GM18505 (cell line): ENCODE results near the gene CASTOR1.
"Not testable (repeated sequence)": the region's sequence is repeated elsewhere in the genome, so short reads cannot be mapped to it uniquely, and the experiment has no call there.

Experiments
- ATAC-seq: cut with Tn5 transposase; IDR thresholded peaks from one replicate; pipeline ENCODE4 v1.9.1; 2021; ENCODE audit not compliant: unreplicated experiment
- POLR2A ChIP-seq: IDR thresholded peaks from 4 replicates; pipeline ENCODE4 v1.6.1; 2011; ENCODE audit warnings: borderline replicate concordance; ENCODE audit not compliant: insufficient read depth, insufficient read length; ENCODE audit errors: extremely low read depth

CASTOR1 gene

DNA sequence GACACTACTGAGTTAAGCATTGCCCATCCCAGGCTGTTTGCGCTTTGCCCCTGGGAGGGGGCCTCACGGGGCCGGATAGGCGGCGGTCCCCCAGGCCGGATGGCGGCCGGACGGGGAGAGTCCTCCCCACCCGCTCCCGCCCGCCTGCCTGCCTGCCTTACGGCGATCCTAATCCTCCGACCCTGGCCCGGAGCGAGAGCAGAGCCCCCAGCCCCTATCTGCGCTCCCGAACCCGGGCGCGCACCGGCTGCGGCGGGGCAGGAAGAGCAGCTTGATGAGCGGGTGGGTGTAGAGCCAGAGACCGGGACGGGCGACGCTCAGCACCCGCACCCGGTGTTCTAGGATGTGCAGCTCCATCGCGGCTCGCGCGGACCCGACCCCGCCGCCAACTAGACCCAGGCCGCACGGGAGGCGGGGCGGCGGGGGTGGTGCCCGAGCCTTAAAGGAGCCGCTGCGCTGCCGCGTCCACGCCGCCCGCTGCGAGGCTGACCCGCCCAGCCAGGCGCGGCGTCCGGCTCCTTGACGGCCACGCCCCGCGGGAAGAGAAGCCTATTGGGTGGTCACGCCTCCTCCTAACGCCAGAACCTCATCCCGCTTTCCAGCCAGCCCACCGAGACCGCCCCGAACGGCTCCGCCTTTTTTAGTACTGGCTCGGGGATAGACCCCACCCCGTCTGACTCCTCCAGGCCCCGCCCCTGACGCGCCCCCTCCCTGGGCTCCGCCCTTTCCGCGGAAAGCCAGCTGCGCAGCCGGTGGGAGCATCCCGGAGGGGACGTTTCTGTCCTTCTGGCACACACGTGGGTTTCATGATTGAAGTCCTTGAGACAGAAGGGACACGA, at the start of gene CASTOR1:
CASTOR1 (minus strand) TSS at position 365 of the 839 bp plus-strand sequence; CDS start at position 357, 8 bp downstream.
- TF ChIP-seq POLR2A, result peak; percentile 40
- ATAC-seq, result peak; percentile 55

DNA sequence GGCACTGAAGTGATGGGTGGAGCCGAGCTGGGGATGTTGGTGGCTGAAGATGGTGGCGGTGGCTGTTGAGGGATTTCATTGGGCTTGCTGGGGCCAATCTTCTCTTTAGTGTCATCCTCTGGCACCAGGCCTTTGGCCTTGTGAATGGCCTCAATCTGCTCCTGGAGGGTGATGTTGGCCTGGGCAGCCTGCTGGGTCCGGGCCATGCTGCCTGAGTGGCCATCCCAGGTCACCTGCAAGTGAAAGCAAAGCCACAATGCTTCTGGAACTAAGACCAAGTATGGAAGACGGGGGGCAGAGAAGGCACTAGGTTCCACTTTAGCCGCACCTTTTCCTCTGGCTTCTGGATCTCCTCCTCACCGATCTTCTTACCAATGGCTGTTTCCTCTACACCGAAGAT, 49.5 kb upstream of the CASTOR1 start:
- TF ChIP-seq POLR2A, result no peak

DNA sequence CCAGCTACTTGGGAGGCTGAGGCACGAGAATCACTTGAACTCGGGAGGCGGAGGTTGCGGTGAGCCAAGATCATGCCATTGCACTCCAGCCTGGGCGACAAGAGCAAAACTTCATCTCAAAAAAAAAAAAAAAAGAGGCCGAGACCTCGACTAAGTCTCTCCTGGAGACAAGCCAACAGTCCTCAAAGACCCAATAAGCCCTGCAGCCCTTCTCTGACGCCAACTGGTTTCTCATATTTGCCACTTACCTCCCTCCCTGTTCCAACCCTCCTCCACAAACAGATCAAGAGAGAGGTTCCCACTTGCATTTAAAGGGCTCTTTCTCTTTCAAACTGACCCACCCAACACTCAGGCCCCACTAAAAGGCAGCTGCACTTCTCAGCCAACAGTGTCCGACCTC, 49.0 kb upstream of the CASTOR1 start:
- not testable (repeated sequence) for ATAC-seq

More for the DNA sequence above, 49.5 kb upstream of the CASTOR1 start:
- no peak for ATAC-seq

- TF ChIP-seq POLR2A, result no peak
- no peak for ATAC-seq
These were observed 48.1 kb upstream of the CASTOR1 start for GRCh38 chr22:30337461-30337778.

- no peak for TF ChIP-seq POLR2A
- no peak for ATAC-seq
These were observed 47.6 kb upstream of the CASTOR1 start for GRCh38 chr22:30336752-30337460.

- no peak for ATAC-seq
- TF ChIP-seq POLR2A, result no peak
These were observed 45.9 kb upstream of the CASTOR1 start for GRCh38 chr22:30335236-30335635.

DNA sequence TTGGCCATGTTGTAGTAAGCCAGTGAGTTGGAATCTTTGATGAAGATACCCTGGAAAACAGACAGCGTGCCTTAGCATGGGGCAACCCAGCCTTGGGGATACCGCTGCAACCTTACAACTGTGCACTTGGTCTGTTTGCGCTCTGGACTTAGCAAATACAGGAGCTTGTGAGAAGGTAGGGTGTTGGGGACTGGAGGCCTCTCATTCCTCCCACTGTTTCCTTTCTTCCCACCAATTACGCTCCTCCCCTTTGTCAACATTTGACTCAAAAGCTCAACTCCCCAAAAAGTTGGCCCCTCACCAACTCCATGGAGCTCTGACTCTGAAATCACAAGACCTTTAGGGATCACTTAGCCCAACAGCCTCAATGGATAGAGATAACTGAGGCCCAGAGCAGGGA, 45.3 kb upstream of the CASTOR1 start:
- no peak for TF ChIP-seq POLR2A
- ATAC-seq, result no peak

DNA sequence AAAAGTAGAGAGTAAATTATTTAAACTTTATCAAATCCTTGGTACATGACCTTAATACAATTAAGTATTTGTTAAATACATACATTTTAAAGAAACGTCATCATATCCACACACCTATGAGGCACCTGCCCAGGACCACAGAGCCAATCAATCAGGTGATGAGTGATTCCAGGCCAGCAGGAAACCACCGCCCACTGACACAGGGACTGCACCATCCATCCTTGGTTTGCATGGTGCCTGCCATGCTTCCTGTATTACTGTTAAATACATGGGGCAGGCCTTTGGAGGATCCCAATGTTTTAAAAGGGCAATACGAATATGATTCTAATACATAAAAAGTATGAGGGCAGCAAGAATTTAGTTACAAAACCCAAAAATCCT, 44.4 kb upstream of the CASTOR1 start:
- TF ChIP-seq POLR2A, result no peak
- ATAC-seq, result no peak

GRCh38 chr22:30332994-30333706, 43.8 kb upstream of the CASTOR1 start:
- TF ChIP-seq POLR2A, result no peak
- ATAC-seq, result no peak

GRCh38 chr22:30332551-30332950, 43.2 kb upstream of the CASTOR1 start:
- no peak for TF ChIP-seq POLR2A
- ATAC-seq, result no peak

GRCh38 chr22:30328466-30329049, 39.3 kb upstream of the CASTOR1 start:
- no peak for ATAC-seq
- TF ChIP-seq POLR2A, result no peak

GRCh38 chr22:30327864-30328345, 38.6 kb upstream of the CASTOR1 start:
- ATAC-seq, result no peak
- TF ChIP-seq POLR2A, result no peak

GRCh38 chr22:30326706-30327362, 37.5 kb upstream of the CASTOR1 start, which contains the start of gene TBC1D10A:
TSS of gene TBC1D10A (minus strand) at chr22:30326941. CDS start at chr22:30326881, 60 bp downstream.
- peak; percentile 83 for ATAC-seq
- peak; percentile 86 for TF ChIP-seq POLR2A

DNA sequence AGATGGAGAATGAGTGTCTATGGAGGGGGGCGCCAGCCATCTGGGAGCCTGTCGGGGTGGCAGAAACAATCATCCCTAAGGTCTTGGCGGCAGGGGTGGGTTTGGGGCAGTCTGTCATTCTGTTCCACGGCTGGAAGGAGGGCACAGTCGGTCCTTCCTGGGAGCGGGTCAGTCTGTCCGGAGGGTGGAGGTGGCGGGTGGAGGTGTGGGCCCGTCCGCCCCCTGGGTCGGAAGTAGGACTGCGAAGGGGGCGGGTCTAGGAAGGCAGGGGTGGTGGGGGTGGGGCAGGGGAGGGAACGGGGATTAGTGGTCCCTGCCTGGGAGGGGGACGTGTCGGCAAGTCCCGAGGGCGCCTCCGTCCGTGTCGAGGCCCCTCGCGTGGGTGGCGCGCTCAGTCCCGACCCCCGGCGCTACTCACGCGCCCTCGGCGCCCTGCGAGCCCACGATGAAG, 37.0 kb upstream of the CASTOR1 start:
- TF ChIP-seq POLR2A, result no peak
- ATAC-seq, result peak; percentile 24
